Colonic mucosa (tissue), 4 donors: ENCODE data around the gene GNRHR. TPM values are rescaled to one million over a fixed set of nuclear protein-coding genes. Genes with fewer than 3 reads are reported as not detected.

Source experiments
- DNase-seq: peaks from one replicate; pipeline ENCODE4 v3.0.0-alpha.2; 2020
- H3K27ac ChIP-seq: fragments of 200-600 bp; one replicate; pipeline ENCODE4 v1.8.0; 2021
- H3K27me3 ChIP-seq: fragments of 200-600 bp; one replicate; pipeline ENCODE4 v1.8.0; 2021
- H3K36me3 ChIP-seq: fragments of 200-600 bp; one replicate; pipeline ENCODE4 v1.8.0; 2021
- H3K4me1 ChIP-seq: fragments of 200-600 bp; one replicate; pipeline ENCODE4 v1.8.0; 2021; ENCODE audit warnings: mild to moderate bottlenecking
- H3K4me3 ChIP-seq: fragments of 200-600 bp; one replicate; pipeline ENCODE4 v1.8.0; 2021
- H3K9ac ChIP-seq, 2 donors: one replicate each; pipeline ENCODE4 v1.7.0; 2013; ENCODE audit warnings: control low read depth in 2 of 2, low read depth in 2 of 2, low read length in 2 of 2
- H3K9me3 ChIP-seq: fragments of 200-600 bp; one replicate; pipeline ENCODE4 v1.8.0; 2021
- CTCF ChIP-seq: fragments of 200-600 bp; IDR thresholded peaks from one replicate; pipeline ENCODE4 v1.8.0; 2022; ENCODE audit warnings: antibody characterized with exemption, mild to moderate bottlenecking
- intact Hi-C: fragments of 100-400 bp; cut with DNase I; formaldehyde crosslinking; loops from one replicate; pipeline ENCODE4 v1.14.1; 2022
- total RNA-seq, 2 donors: library from RNA; stranded (reverse); fragmentation: NEBNext Ultra II Directional in 1 of 2; extraction: Animal tissue kit (Norgen Biotek cat#: 25700) in 1 of 2; gene quantifications; one replicate each; pipeline ENCODE4 v1.2.1, GENCODE V29; 2021
- donor health status: healthy.
- donor health status: DM: no; HTN: no; CAD: no.
- donor health status: DM: no; HTN: no; CAD: no.

Gene GNRHR
- total RNA-seq, 2 donors from 2014 or later, result not detected

GRCh38 chr4:67699603-67700002 lies 54.6 kb downstream of the GNRHR start:
- intact Hi-C loops, result loop anchor here (10.0 kb wide), 1 partner anchor 155 kb away; the partner anchor contains the start of gene CENPC
- no peak overlapping the region for H3K27ac ChIP-seq
- TF ChIP-seq CTCF, result no peak
- no peak overlapping the region for H3K4me3 ChIP-seq
- no peaks in the 10 kb centered on the region for H3K4me1 ChIP-seq
- no peaks in the 10 kb centered on the region for H3K27me3 ChIP-seq
- H3K9ac ChIP-seq, result no peak overlapping the region
- DNase-seq, result no peak
- H3K9me3 ChIP-seq, result no peaks in the 10 kb centered on the region
- H3K36me3 ChIP-seq, result no peaks in the 10 kb centered on the region

- Histone ChIP-seq H3K4me3 (no peak overlapping the region), H3K9ac (no peak overlapping the region), H3K4me1 (no peaks in the 10 kb centered on the region), H3K9me3 (no peaks in the 10 kb centered on the region), H3K27me3 (no peaks in the 10 kb centered on the region), H3K36me3 (no peaks in the 10 kb centered on the region), H3K27ac (no peak overlapping the region)
- DNase-seq, result no peak
- no peak for TF ChIP-seq CTCF
- intact Hi-C loops, result loop anchor here (10.0 kb wide), 1 partner anchor 153 kb away; the partner anchor contains the start of gene CENPC
Observed at GRCh38 chr4:67697860-67698687, 56.1 kb downstream of the GNRHR start.

GRCh38 chr4:67696061-67696460 lies 58.1 kb downstream of the GNRHR start:
- no peak overlapping the region for H3K27ac ChIP-seq
- no peaks in the 10 kb centered on the region for H3K36me3 ChIP-seq
- intact Hi-C loops, result loop anchor here (10.0 kb wide), 1 partner anchor 151 kb away; the partner anchor contains the start of gene CENPC
- H3K9ac ChIP-seq, result no peak overlapping the region
- no peak overlapping the region for H3K4me3 ChIP-seq
- no peak for DNase-seq
- no peaks in the 10 kb centered on the region for H3K4me1 ChIP-seq
- H3K9me3 ChIP-seq, result no peaks in the 10 kb centered on the region
- H3K27me3 ChIP-seq, result no peaks in the 10 kb centered on the region
- no peak for TF ChIP-seq CTCF

- intact Hi-C loops, result loop anchor here (10.0 kb wide), 1 partner anchor 150 kb away; the partner anchor contains the start of gene CENPC
- TF ChIP-seq CTCF, result no peak
- no peaks in the 10 kb centered on the region for H3K9me3 ChIP-seq
- no peak overlapping the region for H3K27ac ChIP-seq
- no peaks in the 10 kb centered on the region for H3K27me3 ChIP-seq
- H3K9ac ChIP-seq, result no peak overlapping the region
- no peak for DNase-seq
- H3K4me1 ChIP-seq, result no peaks in the 10 kb centered on the region
- no peaks in the 10 kb centered on the region for H3K36me3 ChIP-seq
- no peak overlapping the region for H3K4me3 ChIP-seq
Observed at GRCh38 chr4:67694662-67695061, 59.5 kb downstream of the GNRHR start.

- no peaks in the 10 kb centered on the region for H3K9me3 ChIP-seq
- H3K36me3 ChIP-seq, result no peaks in the 10 kb centered on the region
- H3K27me3 ChIP-seq, result no peaks in the 10 kb centered on the region
- no peaks in the 10 kb centered on the region for H3K4me1 ChIP-seq
- no peak for DNase-seq
- H3K27ac ChIP-seq, result no peak overlapping the region
- intact Hi-C loops, result loop anchor here (10.0 kb wide), 1 partner anchor 147 kb away; the partner anchor contains the start of gene CENPC
- no peak for TF ChIP-seq CTCF
- H3K4me3 ChIP-seq, result no peak overlapping the region
- no peak overlapping the region for H3K9ac ChIP-seq
Observed at GRCh38 chr4:67691328-67691727, 62.9 kb downstream of the GNRHR start.

Other genes starting within 250 kb of the GNRHR start
- 10 to 100 TPM; 12.7 to 17.0 TPM for gene CENPC, start 208.9 kb downstream of the GNRHR start, total RNA-seq
- gene STAP1, start 195.7 kb downstream of the GNRHR start, total RNA-seq, result under 1 TPM; 0.37 to 0.52 TPM
- gene UBA6, start 53.2 kb downstream of the GNRHR start, total RNA-seq, result 10 to 100 TPM; 57.2 to 73.2 TPM
- gene TMPRSS11D, start 129.6 kb upstream of the GNRHR start, total RNA-seq, result not detected
- gene TMPRSS11A, start 209.1 kb upstream of the GNRHR start, total RNA-seq, result not detected